GM21515 (cell line): ENCODE data around the gene OR2T2.
A peak's percentile ranks its signal among the peaks of the same experiment; 100 is the strongest.
"Not testable (repeated sequence)": the region's sequence is repeated elsewhere in the genome, so short reads cannot be mapped to it uniquely, and the experiment has no call there.

Source experiments
- ATAC-seq: cut with Tn5 transposase; IDR thresholded peaks from one replicate; pipeline ENCODE4 v1.9.1; 2021; ENCODE audit not compliant: unreplicated experiment

OR2T2 gene, protein sequence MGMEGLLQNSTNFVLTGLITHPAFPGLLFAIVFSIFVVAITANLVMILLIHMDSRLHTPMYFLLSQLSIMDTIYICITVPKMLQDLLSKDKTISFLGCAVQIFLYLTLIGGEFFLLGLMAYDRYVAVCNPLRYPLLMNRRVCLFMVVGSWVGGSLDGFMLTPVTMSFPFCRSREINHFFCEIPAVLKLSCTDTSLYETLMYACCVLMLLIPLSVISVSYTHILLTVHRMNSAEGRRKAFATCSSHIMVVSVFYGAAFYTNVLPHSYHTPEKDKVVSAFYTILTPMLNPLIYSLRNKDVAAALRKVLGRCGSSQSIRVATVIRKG

DNA sequence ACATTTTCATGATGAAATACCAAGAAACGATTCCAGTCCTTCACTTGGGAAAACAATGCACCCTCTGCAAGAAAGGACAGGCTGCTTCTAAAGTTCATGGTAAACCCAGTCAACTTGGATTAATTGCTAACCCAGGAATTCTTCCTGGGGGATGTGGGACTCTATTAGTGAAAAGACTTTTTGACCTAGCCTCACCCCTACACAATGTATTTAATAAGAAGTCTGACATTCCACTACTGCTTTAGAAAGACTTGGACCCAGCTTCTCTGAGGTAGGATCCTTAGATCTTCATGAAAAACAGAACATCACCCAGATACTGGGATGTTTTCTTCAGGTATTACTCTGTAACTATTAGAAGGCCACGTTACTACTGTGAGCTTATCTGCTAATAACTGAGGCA lies at the start of gene OR2T2:
TSS of gene OR2T2 (plus strand) at position 239 of the 400 bp plus-strand sequence. CDS start 7,161 bp downstream, outside the sequence.
- not testable (repeated sequence) for ATAC-seq

DNA sequence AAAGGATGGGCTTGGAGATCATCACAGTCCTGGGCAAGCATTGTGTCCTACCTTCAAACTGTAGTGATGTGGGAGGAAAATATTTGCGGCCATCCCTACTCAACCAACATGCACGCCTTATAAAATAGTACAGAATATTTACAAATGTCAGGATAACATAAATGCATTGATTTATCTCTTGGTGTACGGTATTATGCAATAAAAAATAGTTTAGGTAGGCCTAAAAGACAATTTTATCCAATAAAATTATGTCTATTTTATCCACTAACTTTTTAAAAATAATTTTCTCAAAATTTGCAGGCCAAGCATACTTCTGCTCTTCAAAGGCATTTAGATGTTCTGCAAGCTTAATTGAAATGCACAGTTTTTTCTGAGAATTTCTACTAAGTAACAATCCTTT lies 42.7 kb upstream of the OR2T2 start, which contains the start of gene OR2T1:
TSS of gene OR2T1 (plus strand) at position 301 of the 400 bp plus-strand sequence. CDS start 3,100 bp downstream, outside the sequence.
- no peak for ATAC-seq

DNA sequence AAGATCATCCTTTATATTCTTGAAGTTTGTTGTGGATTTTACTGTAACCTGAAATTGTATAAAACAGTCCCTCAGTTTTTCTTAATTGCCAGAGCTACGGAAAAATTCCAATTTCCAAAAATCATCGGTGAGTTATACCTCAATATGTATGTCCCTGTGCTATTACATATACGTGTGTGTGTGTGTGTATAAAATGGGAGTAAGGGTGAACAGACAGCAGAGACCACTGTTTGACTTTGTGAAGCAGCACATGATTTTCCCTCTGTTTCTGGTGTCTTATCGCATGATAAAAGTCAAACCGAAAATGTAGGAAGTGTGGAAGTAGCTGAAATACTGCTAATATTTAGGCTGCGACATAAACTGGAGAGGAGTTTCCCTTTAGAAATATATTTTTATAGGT lies 41.4 kb upstream of the OR2T2 start:
- no peak for ATAC-seq

DNA sequence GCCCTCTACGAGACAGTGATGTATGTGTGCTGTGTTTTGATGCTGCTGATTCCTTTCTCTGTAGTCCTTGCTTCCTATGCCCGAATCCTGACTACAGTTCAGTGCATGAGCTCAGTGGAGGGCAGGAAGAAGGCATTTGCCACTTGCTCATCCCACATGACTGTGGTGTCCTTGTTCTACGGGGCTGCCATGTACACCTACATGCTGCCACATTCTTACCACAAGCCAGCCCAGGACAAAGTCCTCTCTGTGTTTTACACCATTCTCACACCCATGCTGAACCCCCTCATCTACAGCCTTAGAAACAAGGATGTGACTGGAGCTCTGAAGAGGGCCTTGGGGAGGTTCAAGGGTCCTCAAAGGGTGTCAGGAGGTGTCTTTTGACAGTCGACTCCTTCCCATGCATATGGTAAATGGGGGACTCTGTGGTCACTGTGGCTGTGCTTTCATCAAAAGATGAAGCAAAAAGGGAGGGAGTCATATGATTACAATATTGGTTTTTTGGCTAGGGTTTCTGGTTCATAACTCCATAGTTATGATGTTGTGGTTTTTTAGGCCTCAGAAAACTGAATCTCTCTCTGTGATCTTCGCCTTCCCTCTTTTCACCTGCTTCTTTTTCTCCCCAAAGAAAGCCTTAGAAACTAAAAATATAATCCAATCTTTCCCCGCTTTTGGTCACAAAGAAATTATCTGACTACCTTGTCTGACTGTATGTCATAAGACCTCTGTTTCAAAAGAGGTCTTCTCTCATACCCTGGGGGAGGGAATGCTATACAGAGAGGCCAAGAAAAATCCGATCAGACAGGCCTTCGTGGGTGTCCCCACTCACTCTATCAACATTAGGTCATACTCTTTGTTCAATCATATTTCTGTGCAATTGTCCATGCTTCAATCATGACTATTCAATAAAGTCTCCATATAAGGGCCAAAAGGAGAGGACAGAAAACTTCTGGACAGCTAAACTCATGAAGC lies 38.4 kb upstream of the OR2T2 start:
- no peak for ATAC-seq

DNA sequence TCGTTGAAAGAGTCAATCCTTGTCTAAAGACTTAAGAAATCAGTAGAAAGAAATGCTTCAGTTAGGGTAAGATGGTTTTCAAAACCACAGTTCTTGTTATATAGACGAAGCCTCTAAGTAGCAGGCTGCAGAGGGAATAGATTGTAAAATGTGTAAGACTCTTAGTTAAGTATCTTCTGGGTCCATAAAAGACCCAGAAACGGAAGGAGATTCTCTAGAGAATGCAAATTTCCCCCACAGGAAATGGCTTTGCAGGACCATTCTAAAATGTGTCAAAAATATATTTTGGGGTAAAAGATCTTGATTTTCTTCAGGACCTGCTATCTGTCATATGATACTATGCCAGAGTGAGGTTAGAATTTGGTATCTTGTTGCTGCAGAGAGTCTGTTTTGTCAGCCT lies 29.2 kb upstream of the OR2T2 start:
- ATAC-seq: no peak

DNA sequence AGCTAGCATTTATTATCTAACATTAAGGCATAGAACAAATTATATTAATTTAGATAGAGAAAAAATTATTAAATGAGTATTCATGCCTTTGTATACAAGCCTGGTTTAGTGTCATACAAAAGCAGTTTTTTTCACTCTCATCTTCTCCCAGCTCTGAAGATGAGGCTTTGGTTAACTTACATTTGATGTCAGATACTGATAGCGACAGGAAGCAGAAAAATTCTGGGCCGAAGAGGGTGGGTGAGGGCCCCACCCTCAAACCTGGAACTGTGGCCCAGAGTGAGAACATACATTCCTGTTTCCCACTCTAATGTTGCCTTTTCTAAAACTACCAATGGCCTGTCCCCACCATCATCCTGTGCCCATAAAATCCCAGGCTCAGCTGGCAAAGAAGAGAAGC lies 27.6 kb upstream of the OR2T2 start:
- ATAC-seq: no peak

DNA sequence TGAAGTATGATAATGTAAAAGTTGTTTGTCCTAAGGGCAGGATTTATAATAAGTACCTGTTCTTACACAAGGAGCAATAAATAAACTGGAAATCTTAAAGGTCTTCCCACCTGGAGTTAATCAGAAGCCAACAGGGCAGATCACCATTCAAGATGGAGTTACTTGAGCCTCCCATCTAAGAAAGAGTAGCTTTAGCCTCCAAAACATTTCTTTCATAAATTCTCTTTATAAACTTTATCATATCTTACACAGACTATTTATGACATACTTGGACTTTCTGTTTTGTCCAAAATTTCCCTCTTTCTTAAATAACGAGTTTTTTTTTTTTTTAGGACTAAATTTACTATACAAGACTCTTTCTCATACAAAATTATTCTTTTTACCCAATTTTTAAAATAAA lies 24.1 kb upstream of the OR2T2 start:
- no peak for ATAC-seq

DNA sequence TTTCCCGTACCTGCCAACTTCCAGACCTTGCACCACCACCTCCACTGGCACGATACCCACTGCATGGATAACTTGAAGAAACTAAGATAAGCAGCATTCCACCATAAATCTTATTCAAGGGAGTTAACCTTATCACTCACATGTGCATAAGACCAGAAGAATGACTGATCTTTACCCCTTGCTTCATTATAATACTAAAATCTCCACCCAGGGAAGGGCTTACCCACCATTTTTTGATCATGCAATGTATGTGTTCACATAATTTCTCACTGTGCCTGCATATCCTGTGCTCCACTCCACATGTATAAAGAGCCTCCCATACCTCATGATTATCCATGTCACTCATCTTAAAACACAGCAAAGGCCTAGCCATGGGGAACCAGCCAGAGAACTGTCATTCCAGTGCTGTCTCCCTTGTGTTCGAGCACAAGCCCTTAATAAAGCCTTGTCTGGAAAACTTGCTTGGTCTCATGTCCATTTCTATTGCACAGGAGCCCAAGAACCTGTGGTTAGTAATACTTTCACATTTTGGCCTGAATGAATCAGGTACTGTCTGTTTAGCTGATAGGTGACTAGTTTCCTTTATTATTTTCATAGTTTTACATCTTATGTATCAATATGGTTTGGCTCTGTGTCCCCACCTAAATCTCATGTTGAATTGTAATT lies 17.8 kb upstream of the OR2T2 start:
- peak; percentile 44 for ATAC-seq

DNA sequence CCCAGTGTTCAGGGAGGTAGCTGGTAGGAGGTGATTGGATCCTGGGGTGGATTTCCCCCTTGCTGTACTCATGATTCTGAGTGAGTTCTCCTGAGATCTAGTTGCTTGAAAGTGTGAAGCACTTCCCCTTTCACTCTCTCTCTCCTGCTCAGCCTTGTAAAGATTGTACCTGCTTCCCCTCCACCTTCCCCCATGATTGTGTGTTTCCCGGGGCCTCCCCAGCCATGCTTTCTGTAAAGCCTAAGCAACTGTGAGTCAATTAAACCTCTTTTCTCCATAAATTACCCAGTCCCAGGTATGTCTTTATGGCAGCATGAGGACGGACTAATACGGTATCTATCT lies 17.3 kb upstream of the OR2T2 start:
- peak; percentile 92 for ATAC-seq

DNA sequence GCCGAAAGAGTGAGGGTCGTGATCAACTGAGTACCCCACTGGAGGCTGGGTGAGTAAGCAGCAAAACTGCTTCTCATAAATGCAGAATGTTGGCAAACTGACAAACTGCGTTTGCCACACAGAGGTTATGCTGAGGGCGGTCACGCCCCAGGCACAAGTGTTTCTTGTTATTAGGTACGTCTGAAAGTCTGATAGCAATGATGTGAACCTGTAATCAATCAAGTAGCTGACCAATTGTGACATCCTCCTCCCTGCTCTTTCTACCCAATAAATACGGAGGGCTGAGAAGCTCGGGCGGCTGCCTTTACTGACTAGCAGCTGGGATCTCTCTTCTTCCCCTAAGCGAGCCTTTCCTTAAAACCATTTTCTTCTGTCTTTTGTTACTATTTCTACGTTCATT lies 13.8 kb upstream of the OR2T2 start:
- not testable (repeated sequence) for ATAC-seq

DNA sequence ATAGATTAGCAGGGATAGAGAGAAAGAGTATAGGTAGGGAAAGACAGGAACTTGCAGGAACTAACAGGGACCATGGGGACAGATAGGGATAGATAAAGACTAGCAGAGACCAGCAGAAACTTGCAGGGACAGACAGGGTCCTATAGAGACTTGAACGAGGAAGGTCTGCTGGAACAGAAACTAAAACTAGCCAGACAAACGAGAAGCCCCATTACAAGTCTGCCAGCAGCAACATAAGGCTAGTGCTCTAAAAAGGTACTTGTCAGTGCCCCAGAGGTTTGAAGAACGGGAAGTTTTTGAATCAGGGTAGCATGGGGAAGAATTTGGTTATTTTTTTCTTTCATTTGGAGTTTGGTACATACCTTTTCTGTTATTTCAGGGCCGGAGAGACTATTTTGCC lies 13.2 kb upstream of the OR2T2 start:
- not testable (repeated sequence) for ATAC-seq

DNA sequence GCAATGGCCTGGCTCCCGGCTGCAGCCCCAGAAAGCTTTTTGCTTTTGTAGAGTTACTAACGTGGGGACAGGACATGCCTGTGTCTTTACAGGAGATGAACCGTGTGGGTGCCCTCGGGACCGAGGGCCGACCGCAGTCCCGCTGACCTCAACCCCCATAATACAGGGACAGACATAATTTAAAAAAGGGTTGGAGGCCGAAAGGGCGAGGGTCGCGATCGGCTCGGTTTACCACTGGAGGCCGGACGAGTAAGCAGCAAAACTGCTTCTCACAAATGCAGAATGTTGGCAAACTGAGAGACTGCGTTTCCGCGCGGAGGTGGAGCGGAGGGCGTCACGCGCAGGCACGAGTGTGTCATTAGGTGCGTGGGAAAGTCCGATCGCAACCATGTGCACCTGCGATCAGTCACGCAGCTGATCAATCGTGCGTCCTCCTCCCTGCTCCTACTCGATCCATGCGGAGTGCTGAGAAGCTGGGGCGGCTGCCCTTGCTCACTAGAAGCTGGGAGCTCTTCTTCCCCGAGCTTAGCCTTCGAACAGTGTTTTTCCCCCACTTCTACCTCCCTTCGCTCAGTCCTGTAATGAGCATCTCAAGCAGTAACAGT lies 11.5 kb upstream of the OR2T2 start:
- not testable (repeated sequence) for ATAC-seq

DNA sequence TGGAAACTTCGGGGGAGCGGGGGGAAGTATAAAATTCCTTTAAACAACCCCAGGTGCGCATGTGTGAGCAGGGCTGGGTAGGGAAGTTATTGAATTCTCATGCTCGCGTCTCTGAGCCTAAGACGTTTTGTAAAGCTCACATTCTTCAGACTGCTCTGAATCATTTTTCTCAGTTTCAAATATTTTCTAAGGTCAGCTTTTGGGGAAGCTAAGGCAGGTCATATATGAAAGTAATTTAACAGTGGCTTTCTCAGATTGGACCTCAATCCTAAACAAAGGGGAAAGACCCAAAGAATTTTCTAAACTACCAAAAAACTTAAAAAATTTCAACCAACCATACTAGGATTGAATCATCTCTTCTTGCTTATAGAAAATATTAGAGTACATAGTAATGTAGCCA lies 10.5 kb upstream of the OR2T2 start:
- not testable (repeated sequence) for ATAC-seq

DNA sequence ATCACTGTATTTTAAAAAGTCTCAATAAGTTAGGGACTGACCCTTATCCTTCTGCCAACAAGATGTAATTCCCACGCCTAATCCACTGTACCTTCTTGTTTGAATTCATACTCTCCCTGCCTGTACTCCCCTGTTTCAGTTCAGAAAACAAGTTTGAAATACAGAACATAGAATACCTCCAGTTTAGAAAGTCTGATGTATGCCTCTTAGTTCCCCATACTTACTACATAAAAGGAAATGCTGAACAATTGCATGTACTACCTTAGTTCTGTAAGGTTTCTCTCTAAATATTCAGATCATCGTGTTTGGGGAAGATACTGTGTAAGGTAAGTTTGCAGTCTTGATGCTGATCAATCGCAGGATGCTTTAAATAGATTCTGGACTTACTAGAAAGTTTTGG lies 9.1 kb upstream of the OR2T2 start:
- peak; percentile 79 for ATAC-seq

DNA sequence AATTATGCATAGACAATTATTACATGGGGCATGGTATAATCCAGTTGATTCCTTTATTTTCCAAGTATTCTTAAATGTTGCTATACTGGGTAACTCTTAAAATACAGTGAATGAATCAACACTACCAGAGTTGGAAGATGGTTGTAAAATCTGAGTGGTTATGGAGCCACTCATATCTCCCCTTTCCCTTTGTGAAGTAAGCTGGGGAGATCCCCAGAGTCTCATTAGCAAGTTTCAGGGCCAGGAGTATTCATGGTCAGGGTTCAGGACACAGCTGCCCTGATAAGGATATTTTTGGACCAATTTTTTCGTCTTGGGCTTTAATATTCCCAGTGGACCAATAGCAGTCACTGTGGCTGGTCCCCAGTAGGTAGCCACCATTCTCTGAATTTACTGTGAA lies 6.8 kb upstream of the OR2T2 start:
- ATAC-seq: not testable (repeated sequence)

DNA sequence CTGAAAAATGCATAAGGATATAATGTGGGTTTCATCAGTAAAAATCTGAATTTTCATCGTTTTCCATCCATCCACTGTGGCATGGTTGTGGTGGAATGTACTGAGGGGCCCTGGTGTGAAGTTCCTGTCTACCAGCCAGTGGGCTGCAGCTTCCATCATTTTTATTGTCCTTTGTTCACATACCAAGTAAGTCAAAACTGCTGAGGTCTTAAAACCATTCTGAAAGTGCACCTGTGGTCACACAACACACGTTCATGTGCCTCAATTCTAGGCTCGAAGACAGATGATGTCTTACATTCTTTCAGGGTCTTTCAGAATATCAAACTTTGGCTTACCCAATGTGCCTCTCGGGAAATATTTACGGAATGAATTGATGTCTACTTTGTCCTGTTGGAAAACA lies 6.2 kb upstream of the OR2T2 start:
- not testable (repeated sequence) for ATAC-seq

DNA sequence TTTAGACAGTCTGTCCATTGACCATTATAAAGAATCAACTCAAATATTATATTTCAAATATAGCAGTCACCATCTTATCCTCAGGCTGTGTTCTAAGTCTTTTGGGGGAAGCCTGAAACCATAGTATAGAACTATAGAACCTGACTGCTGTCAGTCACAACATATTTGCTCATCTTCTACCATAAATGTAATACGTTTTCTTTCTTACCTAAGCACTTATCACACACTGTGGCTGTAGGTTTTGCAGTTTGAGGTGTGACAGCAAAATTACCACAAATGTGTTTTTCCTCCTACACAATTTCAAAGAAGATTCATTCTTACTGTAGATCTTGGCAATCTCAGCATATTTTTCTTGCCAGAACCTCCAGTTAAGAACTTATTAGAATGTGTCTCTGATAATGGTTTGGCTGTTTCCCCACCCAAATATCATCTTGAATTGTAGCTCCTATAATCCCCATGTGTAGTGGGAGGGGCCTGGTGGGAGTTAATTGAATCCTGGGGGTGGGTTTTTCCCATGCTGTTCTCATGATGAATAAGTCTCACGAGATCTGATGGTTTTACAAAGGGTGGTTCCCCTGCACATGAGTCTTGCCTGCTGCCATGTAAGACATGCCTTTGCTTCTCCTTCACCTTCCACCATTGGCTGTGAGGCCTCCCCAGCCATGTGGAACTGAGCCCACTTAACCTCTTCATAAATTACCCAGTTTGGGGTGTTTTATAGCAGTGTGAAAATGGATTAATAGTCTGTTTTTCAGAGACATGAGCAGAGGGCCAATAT lies 2.7 kb upstream of the OR2T2 start:
- ATAC-seq: not testable (repeated sequence)

DNA sequence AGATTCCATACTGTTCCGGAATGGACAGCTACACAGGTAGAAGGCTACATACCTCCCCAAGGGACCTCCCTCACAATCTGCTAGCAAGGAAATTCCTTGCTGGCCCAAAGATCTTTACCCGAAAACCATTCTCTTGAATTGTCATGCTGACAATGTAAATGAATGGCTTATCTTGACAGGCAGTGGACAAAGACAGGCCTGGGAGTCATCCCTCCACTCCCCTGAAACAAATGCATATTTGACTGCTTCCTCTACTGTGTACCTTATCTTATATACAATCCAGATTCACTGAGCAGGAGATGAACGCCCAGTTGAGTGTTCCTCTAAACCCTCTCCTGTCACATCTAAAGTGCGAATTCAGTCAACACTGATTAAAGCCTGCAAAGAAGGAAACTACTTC lies 834 bp upstream of the OR2T2 start:
- not testable (repeated sequence) for ATAC-seq

DNA sequence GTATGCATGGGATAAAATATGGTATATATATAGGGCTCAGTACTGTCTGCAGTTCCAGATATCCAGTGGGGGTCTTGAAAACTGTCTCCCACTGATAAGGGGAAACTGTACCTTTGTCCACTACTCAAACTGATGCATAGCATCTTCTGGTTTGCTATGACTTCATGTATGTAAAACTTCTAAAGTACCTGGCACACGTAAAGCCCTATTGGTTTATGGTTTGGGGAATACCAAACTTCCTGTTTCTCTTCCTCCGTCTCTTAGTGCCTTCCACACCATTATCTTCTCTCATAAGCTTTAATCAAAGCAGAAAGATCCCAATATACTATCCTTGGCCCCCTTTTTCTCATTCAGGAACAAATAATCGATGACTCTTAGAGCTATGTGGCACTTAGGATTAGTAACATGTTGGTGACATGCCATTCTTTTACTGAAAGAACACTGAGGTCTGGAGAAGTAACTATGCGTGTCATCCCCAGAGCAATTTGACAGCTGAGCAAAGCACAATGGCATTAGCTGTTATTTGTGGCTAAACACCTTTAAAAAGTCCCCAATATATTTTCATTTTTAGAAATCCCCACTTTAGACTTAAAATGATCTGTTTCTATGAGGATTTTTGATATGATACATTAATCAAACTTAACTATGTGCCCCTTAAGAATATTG lies 3.1 kb downstream of the OR2T2 start:
- peak; percentile 39 for ATAC-seq
